A549 (cell line): Measurements from ENCODE around the gene CRLF3.

Source experiments
- CTCF ChIP-seq: fragments of >200 bp; sonication (Bioruptor Twin); formaldehyde crosslinking; IDR thresholded peaks from 3 replicates; pipeline ENCODE4 v1.5.1; 2016
- POLR2A ChIP-seq: IDR thresholded peaks from 2 replicates; pipeline ENCODE4 v1.6.1; 2012; ENCODE audit warnings: mild to moderate bottlenecking, low read length

- TF ChIP-seq POLR2A (no peak), CTCF (no peak)
Observed at GRCh38 chr17:30848021-30848420, 23.5 kb upstream of the CRLF3 start.
